CD4-positive, alpha-beta T cell treated with Interleukin-10 for 1 hour (primary cell): Measurements from ENCODE around the gene SDE2.
A peak's percentile ranks its signal among the peaks of the same experiment; 100 is the strongest.
"Not testable (repeated sequence)": the region's sequence is repeated elsewhere in the genome, so short reads cannot be mapped to it uniquely, and the experiment has no call there.

Experiments used
- DNase-seq: peaks from one replicate; pipeline ENCODE4 v3.0.0-alpha.2; 2020

SDE2 gene

DNA sequence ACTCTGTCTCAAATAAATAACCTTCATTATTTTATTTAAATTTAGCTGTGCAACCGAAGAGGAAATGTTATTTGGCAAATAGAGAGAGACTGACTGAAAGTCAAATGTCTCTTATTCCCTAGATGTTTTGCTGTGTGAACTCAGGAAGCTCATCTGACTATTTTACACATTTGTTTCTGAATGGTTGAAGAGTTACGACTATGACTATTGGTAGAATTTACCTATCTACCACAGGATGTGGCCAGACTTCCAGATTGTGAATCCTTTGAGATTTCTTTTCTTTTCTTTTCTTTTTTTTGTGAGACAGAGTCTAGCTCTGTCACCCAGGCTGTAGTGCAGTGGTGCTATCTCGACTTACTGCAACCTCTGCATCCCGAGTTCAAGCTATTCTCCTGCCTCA lies 5.3 kb upstream of the SDE2 start:
- no peak for DNase-seq

DNA sequence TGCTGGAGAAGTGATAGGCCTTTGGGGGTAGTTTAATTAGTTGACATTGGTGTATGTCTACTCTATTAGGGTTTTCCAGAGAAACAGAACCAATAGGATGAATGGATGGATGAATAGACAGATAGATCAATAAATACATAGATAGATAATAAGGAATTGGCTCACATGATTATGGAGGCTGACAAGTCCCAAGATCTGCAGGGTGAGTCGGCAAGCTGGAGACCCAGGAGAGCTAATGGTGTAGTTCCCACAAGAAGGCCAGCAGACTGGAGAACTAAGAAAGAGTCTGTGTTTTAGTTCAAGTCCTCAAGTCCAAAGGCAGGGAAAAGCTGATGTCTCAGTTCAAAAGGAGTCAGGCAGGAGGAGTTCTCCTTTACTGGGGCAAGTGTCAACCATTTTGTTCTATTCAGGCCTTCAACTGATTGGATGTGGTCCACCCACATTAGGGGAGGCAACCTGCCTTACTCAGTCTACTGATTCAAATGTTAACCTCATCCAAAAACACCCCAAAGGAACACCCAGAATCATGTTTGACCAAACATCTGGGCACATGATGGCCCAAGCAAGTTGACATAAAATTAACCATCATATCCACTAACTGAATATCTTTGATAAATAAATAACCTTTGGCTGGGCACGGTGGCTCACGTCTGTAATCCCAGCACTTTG lies 4.5 kb upstream of the SDE2 start:
- no peak for DNase-seq

DNA sequence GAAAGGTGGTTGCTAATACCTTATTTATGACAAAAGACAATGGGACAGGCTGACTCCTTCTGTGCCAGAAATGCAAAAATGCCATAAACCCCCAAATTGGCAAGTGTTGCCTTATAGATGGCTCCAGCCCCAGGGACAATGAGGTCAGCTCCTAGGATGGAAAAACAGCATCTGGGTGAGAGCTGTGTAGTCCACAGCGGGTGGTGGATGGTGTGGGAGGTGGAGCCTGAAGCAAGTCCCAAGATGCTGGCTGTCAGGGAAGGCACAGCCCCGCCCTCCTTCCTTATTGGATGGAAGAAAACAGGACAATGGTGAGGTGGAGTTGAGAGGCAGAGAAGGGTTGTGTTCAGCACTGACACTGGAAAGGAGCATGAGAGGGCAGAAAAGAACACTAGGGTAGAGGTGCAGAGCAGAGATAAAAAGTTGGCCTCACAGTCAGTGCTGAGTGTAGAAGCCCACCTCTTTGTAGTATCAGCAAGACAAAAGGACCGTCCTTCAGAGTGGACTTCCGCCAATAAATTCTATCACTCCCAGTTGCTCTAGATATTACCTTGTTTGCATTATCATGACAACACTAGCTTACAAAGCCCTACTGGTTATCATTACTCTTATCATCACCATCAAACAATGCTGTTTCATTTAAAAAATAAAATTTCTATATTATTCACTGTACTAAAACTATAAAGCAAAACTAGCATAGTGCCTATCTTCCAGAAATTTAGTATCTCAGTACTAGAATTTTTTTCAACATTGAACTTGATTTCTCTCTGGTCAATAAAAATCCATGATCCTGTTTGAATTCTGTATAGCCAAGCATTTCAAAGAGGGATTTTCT lies 3.7 kb upstream of the SDE2 start:
- peak; percentile 18 for DNase-seq

DNA sequence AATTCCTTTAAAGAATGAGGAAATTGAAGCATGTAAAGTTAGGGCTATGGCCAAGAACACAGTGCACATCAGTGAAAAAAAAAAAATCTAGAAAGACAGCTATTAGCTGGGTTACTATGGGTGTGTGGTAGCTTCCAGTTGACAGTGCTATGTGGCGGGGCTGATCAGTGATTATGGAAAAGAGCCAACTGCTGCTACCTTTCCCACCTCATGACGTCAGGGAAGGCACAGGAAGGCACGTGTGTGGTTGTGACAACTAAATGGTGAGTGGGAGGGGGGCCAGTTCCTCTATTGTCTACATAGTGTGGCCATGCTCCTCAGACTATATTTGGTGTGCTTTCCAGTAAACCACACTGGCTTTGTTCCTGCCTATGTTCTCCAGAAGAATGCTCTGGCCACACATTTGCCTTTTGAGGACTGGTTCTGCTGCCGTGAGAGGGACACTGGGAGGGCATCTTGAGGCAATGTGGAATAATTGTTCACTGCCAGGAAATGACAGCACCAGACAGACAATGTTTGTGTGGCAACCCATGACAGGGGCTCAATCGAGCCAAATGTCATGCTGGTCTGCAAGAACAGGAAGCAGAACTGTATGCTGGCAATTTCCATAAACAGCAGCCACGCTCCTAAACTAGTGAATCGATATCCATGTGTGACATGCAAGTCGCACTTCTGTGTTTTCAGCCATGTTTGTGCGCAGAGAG lies 3.0 kb upstream of the SDE2 start:
- DNase-seq: peak; percentile 80

DNA sequence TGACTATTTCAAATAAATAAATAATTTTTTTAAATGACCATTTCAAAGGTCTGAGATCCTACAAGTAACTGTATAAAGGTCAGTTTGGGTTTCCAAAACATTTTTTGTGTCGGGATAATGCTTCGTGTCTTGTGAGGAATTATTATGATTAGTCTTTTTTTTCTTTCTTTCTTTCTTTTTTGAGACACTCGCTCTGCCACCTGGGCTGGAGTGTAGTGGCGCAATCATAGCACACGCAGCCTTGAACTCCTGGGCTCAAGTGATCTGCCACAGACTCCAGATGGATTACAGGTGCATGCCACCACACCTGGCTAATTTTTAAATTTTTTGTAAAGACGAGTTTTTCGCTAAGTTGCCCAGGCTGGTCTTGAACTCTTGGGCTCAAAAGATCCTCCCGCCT lies 1.9 kb upstream of the SDE2 start:
- DNase-seq: no peak

DNA sequence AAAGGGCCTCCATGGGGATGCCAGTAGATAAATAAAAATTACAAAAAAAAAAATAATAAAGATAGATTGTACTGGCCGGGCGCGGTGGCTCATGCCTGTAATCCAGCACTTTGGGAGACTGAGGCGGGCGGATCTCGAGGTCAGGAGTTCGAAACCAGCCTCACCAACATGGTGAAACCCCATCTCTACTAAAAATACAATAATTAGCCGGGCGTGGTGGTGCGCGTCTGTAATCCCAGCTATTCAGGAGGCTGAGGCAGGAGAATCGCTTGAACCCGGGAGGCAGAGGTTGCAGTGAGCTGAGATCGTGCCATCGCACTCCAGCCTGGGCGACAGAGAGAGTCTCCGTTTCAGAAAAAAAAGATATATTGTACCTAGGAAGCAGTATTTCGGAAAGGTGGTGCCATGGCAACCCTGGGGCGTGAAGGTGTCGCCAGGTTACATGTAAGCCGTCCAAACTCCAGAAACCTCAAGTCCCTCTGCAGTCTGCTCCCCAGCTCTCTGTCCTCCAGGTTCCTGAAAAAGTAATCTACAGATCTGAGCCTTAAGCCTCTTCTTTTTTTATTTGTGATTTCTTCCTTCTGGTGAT lies 1.4 kb upstream of the SDE2 start:
- DNase-seq: peak; percentile 30

DNA sequence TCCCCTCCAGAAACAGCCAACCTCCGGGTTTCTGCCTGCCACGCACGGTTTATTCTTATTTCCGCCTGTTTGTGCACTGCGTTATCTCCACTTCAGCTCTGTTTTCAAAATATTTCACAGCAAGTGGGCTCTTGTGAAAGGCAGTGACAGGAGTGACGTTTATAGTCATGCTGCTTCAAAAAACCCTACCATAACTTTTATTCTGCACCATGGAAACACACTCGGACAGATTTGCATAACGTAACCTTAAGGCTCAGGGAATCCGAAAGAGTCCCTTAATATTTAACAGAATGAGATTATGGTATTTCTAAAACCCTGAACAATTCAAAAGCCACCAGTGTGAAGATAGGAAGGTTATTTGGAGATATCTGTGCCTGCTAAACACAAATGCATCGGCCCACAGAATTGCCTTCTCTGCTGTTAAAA lies 782 bp upstream of the SDE2 start:
- peak; percentile 81 for DNase-seq

DNA sequence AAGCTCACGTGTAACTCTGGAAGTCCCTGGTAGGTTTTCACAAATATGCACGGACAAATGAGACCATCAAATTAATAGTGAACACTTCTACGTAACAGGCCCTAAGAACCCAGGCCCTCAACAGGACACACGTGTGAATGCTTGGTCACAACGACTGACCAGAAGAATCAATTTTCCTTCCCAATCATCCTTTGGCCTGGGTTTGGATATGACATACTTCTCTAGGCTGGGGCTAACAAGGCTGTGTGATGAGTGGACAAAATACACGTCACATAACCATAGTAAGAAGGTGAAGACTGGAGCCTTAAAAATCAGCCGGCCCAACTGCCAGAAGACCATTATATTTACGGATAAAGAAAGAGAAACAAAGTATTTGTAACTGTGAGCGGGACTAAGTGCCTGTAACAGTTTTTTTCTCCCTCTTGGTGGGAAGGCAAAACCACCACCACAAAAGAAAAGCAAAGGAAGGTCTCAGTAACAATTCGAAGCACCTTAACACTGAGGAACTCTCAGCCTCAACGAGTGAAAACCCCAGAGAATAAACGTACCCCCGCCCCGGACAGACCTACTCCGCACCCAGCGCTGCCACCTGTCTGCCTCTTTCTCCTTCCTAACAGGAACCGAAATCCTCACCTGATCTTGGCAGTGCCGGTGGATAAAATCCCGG lies 450 bp downstream of the SDE2 start:
- no peak for DNase-seq

DNA sequence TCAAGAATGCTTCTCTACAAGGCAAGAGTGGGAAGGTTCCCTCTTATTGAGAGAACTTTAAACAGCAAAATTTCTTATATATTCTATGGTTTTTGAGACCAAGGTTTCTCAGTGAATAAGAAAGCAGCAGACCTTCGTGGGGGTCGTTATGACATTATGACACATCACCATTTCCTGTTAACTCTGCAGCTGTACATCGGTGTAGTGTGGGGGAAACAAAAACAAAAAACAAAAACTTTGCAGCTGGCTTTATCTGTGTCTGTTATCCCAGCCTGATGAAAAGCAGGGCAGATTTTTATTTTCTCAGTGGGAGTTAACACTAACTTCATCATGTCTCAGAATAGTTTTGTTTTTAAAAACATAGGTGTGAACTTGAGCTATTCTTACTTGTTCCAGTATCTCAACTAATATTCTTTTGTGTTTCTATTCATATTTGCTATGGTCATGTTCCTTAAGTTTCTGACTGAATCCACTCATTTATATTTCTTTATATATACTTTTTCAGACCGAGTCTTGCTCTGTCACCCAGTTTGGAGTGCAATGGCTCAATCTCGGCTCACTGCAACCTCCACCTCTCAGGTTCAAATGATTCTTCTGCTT lies 2.1 kb downstream of the SDE2 start:
- DNase-seq: peak; percentile 36

DNA sequence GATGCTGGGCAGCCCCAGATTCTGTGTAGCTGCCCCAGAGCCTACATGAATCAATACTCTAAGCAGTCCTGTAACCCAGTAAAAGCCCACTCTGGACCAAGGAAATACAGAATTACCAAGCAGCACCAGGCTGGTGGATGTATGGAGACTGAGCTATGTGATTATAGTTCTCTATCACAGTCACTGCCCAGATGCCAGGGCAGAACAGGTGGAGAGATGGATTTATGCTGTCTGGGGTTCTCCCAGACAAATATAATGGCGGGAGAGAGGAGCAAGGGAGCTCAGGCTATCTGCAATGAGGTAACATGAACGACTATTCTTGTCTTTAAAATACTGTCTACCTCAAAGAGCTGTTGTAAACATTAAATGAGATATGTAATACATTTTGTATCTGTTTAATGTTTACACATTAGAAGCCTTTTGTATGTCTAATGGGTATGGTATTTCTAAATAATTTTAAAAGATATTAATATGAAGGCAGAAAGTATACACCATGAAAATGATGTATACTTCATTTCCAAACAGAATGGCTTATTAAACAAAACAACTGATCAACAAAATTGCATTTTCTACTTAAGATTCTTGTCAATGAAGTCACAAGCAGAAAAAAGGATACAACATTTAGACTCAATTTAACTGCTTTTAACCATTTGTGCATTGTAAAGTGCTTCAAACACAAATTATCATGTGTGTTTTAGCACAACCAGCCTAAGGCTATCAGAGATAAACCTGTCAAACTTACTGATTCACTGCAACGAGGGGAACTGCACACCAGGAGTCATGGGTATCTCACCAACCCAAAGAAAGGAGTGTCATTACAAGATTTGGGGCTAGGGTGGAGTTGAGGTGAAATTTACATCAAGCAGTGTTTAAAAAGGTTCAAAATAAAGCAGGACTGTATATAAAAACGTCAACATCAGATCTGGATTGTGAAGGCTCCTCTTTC lies 3.0 kb downstream of the SDE2 start:
- DNase-seq: no peak

DNA sequence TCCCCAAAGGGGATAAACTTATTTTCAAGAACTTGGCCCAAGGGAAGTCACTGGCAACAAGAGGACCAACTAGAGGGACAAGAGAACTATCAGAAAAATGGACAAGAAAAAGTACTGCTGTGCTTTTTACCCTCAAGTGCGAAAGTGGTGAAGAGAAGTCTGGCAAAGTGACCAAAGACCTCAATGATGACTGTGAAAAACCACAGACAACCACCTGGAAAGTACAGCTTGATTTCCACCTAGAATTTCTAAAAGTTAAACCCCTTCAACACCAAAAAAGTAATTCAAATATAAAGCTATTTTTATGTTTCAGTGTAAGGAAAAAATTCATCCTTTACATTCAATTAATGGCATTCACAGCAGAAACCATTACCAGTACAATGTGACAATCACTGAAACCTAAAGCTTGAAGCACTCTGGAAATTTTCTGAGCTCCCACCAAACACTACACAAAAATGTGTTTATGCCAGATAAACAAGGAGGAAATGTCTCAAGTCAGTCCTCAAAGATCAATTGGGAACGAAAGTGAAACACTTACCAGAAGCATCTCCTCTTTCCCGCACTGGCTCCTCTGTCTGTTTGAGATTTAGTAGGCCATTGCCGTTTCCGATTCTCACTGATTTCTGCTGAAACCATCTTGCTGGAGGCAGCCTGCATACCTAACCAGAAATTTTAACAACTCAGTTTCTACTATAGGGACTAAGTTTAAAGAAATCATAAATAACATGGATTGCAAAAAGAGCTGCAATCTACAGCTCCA lies 8.3 kb downstream of the SDE2 start:
- DNase-seq: peak; percentile 55

DNA sequence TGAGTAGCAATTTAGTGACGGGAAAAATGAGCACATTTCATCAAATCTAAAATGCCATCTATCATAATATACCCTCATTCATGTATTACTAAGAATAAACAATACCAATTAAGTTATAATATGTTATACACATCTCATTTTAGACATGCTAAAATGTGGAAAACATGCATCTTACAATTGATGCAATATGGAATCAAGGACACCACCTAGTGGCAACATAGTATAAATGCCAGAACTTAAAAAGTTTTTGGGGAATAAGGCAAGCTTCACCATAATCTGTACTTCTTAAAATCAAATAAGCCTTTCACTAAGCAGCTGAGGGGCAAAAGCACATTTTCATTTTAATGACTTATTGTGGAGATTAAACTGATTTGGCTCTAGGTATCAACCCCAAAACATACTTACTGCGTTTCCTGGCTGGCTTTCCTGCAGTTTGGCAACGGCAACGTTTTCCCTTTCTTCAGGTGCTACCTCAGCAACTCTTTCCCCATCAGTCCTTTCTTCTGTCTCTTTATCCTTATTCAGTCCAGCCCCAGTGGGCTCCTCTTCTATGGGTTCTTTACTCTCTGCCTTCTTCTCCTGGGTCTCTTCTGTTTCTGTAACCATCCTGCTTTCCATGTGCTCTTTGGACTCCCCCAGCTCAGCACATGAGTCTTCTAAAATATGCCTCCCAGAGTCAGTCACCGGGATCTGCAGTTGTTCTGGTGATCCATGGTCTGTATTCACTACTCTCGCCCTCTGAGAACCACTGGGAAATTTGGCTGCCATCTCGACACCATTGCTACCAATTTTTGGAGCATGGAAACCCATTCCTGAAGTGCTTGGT lies 11.4 kb downstream of the SDE2 start:
- peak; percentile 61 for DNase-seq

DNA sequence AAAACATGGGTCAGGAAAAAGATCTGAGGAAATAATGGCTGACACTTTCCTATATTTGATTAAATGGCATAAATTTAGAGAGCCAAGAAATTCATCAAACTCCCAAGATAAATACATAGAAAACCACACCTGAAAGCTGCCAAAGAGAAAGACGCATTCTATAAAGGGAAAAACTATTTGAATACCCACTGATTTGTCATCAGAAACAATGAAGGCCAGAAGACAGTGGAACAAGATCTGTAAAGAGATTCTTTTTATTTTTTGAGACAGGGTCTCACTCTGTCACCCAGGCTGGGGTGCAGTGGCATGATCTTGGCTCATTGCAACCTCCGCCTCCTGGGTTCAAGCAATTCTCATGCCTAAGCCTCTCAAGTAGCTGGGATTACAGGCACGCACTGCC lies 17.4 kb downstream of the SDE2 start:
- DNase-seq: no peak

DNA sequence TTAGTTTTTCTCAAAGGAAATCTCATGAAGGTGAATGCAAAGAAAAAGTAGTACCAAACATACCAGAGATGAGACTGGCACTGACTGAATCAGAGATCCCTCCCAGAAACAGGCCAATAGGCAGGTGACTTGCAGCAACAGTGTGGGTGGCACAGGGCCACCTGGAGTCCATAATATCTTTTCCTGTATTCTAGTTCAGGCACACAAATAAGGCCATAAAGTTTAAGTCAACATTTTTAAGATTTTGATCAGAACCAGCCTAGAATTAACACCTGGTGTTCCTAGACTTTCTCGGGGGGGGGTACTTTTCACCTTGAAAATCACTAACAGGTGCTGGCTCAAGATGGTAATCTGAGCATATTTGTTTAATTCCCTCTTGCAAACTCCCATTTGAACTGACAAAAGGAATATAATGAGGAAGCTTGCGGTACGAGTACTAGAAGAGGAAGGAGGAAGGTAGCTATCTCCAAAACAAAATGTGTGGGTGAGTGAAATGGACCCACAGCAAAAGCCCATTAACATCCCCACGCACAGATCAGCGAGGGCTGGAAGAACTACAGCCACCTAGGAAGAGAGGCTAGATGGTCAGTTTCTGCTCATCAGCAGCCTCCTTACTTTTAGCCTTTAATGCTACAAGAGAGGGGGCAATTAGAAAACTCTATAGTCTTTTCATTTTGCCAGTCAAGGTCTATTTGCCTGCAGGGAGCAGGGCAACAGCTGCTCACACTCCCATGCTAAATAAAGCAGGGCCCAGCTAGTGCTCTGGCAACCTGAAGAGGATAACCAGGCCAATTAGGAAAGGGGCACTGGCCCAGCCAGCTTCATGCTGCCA lies 18.9 kb downstream of the SDE2 start:
- no peak for DNase-seq

DNA sequence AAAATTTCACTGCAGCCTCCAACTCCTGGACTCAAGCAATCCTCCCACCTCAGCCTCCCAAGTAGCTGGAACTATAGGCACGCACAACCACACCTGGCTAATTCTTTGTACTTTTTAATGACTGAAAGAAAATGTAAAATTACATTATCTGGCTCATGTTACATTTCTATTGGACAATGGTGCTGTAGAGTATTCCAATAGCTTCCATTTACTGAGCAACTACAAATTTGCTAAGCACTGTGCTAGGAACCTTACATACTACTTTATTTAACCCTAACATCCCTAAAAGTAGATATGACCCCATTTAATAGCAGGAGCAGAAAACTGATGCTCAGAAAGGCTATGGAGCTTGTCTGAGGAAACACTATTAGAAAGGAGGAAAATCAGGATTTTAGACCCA lies 19.7 kb downstream of the SDE2 start:
- no peak for DNase-seq

DNA sequence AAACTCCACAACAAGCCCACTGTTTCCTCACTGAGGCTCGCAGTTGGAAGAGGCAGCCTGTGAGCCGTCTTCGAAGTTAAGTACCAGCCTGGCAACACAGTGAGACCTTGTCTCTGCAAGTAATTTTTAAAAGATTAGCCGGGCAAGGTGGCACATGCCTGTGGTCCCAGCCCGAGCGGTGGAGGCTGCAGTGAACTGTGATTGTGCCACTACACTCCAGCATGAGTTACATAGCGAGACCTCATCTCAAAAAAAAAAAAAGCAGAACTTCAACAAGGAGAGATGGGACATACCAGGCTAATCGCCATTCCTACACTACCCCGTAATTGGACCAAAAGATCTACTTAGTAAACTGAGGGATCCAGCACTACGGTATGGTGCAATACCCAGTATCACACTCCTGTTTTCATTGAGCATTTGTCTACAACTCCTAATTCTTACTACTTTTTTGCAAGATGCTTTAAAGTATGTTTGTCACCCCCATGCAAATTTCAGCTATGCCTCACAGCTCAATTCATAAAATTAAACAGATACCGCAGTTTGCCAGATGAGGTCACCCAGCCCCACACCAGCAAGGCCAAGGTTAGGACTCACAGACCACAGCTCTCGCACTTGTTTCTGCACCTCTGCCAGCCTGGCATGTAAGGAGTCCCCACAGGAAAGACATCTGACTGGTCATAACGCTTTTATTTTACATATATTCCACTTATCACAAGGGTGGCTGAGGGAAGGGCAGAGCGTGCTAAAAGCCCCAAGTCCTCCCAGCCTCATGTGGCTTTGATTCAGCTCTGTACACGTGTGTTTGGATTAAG lies 21.0 kb downstream of the SDE2 start:
- no peak for DNase-seq

DNA sequence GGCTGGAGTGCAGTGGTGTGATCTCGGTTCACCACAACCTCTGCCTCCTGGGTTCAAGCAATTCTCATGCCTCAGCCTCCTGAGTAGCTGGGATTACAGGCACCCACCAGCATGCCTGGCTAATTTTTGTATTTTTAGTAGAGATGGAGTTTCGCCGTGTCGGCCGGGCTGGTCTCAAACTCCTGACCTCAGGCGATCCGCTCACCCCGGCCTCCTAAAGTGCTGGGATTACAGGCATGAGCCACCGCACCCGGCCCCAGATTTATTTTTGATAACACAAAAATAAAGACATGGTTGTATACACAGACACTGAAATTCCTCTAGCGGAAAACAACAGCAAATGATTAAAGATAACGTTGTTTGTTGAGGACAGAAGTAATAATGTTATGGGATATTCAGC lies 24.0 kb downstream of the SDE2 start:
- DNase-seq: not testable (repeated sequence)

DNA sequence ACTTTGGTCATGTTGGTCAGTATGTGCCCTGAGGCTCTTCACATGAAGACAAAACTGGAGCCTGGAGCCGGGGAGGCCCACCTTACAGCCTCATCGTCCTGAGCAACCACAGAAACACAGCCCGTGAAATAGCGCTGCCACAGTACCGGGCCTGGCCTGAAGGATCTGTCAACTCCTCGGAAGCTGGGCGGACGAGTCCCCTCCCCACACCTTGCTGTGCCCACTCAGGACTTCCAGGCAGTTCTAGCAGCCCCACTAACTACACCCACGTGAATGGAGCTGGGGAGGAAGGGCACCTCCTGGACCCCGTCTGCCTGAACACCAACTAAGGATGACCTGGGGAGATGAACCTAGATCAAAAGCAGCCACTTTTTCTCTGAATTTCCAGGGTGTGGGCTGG lies 24.7 kb downstream of the SDE2 start:
- DNase-seq: no peak
